Endothelial cell of umbilical vein (primary cell): ENCODE measurements around the gene TRANK1.

Experiments
- POLR2A ChIP-seq: IDR thresholded peaks from 2 replicates; pipeline ENCODE4 v1.6.1; 2012; ENCODE audit warnings: low read depth, mild to moderate bottlenecking, control low read depth, low read length
- POLR2AphosphoS5 ChIP-seq: IDR thresholded peaks from 2 replicates; pipeline ENCODE4 v1.6.1; 2012; ENCODE audit warnings: low read depth, mild to moderate bottlenecking, control low read depth, low read length, moderate library complexity; ENCODE audit not compliant: insufficient read depth
- TF ChIP-seq, protein P1 (sequence below), 2 donors: IDR thresholded peaks; 1 replicate in 1 of 2; 2 replicates in 1 of 2; pipeline ENCODE4 v1.5.1; 2011; ENCODE audit warnings: low read length in 2 of 2, mild to moderate bottlenecking in 2 of 2, moderate library complexity in 2 of 2, control low read depth in 1 of 2, inconsistent platforms in 1 of 2, low read depth in 1 of 2; ENCODE audit not compliant: insufficient read depth in 1 of 2; ENCODE audit errors: extremely low read depth in 1 of 2

- TF ChIP-seq, protein P1, sequence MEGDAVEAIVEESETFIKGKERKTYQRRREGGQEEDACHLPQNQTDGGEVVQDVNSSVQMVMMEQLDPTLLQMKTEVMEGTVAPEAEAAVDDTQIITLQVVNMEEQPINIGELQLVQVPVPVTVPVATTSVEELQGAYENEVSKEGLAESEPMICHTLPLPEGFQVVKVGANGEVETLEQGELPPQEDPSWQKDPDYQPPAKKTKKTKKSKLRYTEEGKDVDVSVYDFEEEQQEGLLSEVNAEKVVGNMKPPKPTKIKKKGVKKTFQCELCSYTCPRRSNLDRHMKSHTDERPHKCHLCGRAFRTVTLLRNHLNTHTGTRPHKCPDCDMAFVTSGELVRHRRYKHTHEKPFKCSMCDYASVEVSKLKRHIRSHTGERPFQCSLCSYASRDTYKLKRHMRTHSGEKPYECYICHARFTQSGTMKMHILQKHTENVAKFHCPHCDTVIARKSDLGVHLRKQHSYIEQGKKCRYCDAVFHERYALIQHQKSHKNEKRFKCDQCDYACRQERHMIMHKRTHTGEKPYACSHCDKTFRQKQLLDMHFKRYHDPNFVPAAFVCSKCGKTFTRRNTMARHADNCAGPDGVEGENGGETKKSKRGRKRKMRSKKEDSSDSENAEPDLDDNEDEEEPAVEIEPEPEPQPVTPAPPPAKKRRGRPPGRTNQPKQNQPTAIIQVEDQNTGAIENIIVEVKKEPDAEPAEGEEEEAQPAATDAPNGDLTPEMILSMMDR (IDR thresholded peaks at IDR 0.05; ENCODE audit: extremely low read depth in 1 of 2, insufficient read depth in 1 of 2, low read depth in 1 of 2, low read length in 2 of 2), result no peak
- TF ChIP-seq POLR2AphosphoS5 (no peak), POLR2A (no peak)
Measured at GRCh38 chr3:36852071-36852470, 92.8 kb downstream of the TRANK1 start.
